Anterior cingulate cortex (tissue), 58 donors: ENCODE results near the gene SEPTIN7.
A peak's percentile ranks its signal among the peaks of the same experiment; 100 is the strongest.
"Not testable (repeated sequence)": the region's sequence is repeated elsewhere in the genome, so short reads cannot be mapped to it uniquely, and the experiment has no call there.

ENCODE experiments used
- DNase-seq, 58 donors: peaks; one replicate each; lab custom pipeline; 2025; lab: John Stamatoyannopoulos, UW

Gene SEPTIN7

GRCh38 chr7:35800718-35801391 lies at the start of gene SEPTIN7:
SEPTIN7 (plus strand) TSS chr7:35801057; CDS start chr7:35801210, 153 bp downstream.
- peak; percentile 82 to 100 (median 98) for DNase-seq

DNA sequence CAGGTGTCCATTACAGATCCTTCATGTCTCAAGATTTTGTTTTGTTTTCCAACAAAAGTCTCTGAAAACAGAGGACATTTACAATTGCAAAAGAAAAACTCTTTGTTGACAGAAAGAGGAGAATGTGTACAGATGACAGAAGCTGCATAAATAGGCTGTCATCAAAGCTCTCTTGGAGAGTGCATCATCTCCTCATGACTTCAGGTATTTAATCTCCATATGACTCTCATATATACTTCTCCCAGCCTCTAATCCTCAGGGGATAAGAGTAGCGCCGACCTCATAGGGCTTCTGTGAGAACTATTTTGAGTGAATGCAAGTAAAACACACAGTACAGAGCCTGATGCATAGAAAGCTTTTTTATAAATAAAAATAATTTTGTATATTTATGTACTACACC lies 48.1 kb upstream of the SEPTIN7 start:
- no peak for DNase-seq

DNA sequence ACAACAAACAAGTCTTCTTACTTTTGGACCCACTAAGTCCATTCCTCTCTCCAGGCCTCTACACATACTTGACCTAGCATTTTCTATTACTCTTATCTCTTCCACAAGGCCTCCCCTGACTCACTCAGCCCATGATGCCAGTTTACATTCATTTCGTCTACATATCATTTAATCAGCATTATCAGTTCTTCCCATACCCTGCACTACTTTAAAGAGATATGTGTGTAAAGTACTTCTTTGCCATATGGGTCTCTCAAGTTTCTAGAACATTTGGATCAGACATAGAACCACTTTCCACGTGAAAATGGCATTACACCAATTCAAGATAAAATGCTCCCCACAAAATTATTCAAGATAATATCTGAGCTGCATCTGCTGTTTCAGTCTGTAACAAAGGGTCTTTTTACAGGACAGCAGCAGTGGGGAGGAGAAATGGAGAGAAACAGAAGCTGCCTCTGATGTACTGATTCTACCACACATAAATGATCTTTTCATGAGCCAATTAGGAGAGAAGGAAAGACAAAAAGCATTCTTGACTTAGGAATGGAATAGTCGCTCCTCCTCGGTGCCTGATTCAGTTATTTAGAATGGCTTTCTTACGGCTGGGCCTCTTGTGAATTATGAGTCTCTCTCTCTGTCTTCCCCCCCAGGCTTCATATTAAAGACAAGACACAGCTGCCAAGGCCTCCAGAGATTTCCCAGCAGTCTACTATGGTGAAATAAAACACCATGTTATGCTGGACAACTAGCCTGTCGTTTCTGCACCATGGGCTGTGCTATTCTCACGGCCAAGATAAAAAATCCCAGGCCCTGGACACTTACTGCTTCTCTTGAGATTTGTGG lies 46.9 kb upstream of the SEPTIN7 start:
- DNase-seq = peak in 8 of 58 donors; percentile 8 to 75 (median 36)

DNA sequence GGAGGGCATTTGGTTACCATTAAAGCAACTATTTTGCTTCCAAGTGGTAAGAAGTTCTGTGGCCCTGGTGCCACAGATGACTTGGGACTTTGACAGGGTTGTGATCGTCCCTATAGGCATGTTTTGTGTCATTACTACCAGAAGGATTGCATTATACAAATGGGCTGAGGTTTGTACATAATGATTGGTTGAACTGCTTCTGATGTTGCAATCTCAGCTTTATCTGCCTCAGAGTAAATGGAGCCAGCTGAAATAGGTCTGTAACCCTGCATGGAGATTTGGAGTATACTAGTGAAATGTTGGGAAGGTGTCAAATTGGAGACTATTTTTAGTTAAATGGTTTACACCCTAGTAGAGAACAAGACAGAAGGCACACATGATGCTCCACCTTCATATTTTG lies 46.1 kb upstream of the SEPTIN7 start:
- DNase-seq = no peak

- DNase-seq = no peak
Observed at GRCh38 chr7:35755711-35756110, 45.1 kb upstream of the SEPTIN7 start.

GRCh38 chr7:35756453-35756852 lies 44.4 kb upstream of the SEPTIN7 start:
- not testable (repeated sequence) for DNase-seq

GRCh38 chr7:35757574-35757973 lies 43.3 kb upstream of the SEPTIN7 start:
- no peak for DNase-seq

DNA sequence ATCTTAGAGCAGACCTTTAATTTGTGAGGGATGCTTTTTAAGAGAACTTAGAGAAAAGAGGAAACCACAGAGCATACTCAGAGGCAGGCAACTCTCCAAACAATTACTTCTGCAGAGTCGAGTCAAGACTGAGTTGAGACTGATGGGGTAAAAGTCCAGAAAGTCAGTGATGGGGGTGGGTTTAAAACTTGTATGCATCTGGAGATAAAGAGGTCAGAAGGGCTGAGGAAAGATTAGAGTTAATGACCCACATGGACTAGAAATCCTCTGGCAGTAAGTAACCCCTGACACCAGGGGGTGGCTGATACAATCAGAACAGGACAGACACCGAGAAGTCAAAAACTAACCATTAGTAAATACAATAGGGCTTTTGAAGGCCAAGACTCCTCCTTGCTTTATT lies 42.4 kb upstream of the SEPTIN7 start:
- DNase-seq = peak in 1 of 58 donors; percentile 30

GRCh38 chr7:35760143-35760745 lies 40.6 kb upstream of the SEPTIN7 start:
- no peak for DNase-seq

- DNase-seq = no peak
Observed at GRCh38 chr7:35761871-35762677, 38.8 kb upstream of the SEPTIN7 start.

- DNase-seq = no peak
Observed at GRCh38 chr7:35762781-35763180, 38.1 kb upstream of the SEPTIN7 start.

DNA sequence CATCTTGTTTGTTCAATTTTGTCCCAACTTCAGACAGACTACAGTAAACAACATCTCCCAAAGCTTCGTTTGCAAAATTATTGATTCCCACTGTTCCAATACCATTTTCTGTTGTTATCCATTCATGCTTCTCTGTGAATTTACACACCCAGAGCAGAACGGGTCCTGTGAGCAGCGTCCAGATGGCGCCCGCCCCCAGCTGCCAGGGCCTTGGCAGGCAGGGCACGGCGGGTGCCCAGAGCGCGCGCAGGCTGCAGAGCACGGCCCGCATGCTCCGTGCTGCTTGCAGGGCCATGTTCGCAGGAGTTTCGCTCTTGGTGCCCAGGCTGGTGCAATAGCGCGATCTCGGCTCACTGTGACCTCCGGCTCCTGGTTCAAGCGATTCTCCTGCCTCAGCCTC lies 32.5 kb upstream of the SEPTIN7 start:
- DNase-seq = peak in 28 of 58 donors; percentile 6 to 77 (median 32)

DNA sequence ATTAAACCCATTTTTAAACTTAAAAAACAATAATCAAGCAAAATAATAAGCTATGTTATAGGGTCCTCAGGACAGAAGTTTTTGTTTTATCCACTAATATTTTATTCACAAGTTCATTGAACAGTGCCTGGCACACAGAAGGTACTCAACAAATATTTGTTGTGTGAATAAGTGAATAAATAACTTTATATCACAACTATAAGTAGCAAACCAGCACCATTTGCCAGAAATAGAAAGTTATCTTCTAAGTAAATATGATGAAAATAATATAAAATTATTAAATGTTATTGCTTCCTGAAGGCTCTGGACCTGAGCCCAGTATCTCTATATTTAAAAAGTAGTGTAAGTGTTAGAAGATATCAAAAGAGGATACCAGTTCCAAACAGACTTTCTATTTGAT lies 29.1 kb upstream of the SEPTIN7 start:
- no peak for DNase-seq

DNA sequence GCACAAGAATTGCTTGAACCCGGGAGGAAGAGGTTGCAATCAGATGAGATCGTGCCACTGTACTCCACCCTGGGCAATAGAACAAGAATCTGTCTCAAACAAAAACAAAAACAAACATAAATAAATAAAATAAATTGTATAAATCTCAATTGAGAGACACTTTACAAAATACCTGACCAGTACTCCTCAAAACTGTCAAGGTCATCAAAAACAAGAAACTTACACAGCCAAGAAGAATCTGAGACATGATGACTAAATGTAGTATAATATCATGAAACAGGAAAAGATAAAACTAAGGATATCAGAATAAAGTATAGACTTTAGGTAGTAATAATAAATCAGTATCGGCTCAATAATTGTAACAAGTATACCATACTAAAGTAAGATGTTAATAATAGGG lies 26.9 kb upstream of the SEPTIN7 start:
- DNase-seq = no peak

GRCh38 chr7:35776686-35777085 lies 24.2 kb upstream of the SEPTIN7 start:
- no peak for DNase-seq

DNA sequence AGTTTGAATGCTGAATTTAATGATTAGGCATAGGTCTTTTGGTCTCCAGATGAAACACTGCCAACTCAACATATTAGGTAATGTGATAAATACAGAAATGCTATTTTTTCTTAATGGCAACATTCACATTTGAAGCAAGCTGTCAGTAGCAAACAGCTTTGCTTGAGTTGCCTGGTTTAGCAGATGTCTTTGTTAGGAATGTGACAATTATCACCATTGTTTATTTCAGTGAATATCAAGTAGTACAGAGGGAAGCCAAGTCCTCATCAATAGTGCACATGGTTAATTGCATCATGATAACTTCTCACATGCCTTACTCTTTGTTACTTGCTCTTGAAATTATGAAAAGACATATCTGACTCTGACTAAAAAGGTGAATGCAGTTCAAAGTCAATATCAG lies 23.7 kb upstream of the SEPTIN7 start:
- peak in 1 of 58 donors; percentile 58 for DNase-seq

DNA sequence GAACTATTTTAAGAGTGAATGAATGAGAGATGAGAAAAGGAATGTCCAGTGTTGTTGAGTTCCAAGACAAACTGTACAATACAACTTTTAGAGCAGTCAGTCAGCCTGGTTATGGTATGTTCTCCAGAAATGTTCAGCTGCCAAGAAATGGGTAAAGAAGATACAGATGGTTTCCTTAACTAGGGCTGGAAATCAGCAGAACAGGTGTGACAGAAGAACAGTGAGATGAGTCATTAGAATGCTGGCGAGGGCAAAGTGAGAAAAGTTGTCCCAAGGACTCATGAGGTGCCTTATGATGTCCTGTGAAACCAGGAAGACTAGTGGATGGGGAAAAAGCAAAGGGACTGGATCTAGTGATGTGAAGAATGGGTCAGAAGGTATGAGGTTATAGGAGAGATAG lies 20.8 kb upstream of the SEPTIN7 start:
- no peak for DNase-seq

DNA sequence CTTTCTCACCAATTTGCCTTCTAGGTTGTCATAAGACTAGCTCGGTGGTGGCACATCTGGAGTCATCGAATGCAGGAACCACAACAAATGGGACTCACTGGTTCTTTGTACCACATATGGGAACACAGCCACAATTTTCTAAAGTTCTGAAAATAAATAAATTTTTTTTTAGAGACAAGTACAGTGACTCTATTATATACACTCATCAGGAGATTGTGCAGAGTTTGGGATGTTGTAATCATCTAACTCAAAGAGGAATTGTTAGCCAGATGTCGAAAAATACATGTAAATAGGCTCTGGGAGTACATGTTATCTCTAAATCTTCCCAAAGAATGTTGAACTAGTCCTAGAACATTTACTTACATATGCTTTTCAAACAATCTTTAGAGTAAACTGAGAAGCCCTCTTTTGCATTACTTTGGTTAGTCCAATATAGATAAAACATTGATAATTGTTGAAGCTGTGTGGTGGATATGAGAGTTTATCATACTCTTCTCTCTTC lies 19.6 kb upstream of the SEPTIN7 start:
- peak in 12 of 58 donors; percentile 13 to 76 (median 28) for DNase-seq

DNA sequence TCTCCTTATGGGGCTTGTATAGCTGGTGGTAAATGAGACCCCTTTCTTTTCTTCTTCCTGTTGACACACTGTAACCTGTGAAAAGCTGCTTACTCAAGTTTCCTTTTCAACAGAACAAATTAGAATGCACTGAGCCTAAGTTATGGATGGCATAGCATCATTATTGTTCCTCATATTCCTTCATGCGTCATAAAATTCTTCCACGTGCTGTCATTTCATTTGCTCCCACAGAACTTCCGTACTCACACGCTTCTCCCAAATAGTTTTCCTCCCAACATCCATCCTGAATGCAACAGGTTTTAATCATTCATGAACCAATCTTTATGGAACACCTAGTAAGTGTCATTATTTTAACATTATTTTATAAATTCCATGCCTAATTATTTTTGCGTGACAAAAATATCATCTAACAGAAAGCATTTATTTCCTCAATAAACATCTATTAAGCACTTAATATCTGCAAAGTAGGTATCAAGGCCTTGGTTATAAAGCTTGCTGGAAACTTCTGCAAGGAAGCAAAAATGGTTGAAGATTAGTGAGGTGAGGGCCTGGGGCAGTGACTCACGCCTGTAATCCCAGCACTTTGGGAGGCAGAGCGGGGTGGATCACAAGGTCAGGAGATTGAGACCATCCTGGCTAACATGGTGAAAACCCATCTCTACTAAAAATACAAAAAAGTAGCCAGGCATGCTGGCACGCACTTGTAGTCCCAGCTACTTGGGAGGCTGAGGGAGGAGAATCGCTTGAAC lies 18.9 kb upstream of the SEPTIN7 start:
- DNase-seq = no peak

GRCh38 chr7:35784332-35784731 lies 16.5 kb upstream of the SEPTIN7 start:
- no peak for DNase-seq
